T-helper 17 cell (primary cell): ENCODE results near the gene QSOX1. TPM values are rescaled to one million over a fixed set of nuclear protein-coding genes. Genes with fewer than 3 reads are reported as not detected.

Source experiments
- ATAC-seq: fragments of 150-1000 bp; cut with Tn5 transposase; 2 replicates; pipeline ENCODE4 v1.10.0; 2021; ENCODE audit warnings: mild to moderate bottlenecking, moderate library complexity
- DNase-seq, 3 donors: peaks; one replicate each; pipeline versions ENCODE4 v3.0.0 to v3.0.0-alpha.2; 2020 to 2021
- H3K9me3 ChIP-seq: one replicate; pipeline ENCODE4 v1.7.0; 2013; ENCODE audit warnings: low read length, mild to moderate bottlenecking; ENCODE audit not compliant: control insufficient read depth, poor library complexity, severe bottlenecking
- H3K27ac Mint-ChIP-seq: one replicate; pipeline ENCODE4 v1.8.0; 2022; ENCODE audit warnings: mild to moderate bottlenecking, moderate library complexity, mixed read lengths
- H3K27me3 Mint-ChIP-seq: one replicate; pipeline ENCODE4 v1.8.0; 2022; ENCODE audit warnings: mixed read lengths
- H3K36me3 Mint-ChIP-seq: one replicate; pipeline ENCODE4 v1.8.0; 2022; ENCODE audit warnings: low read depth, mixed read lengths
- H3K4me1 Mint-ChIP-seq: one replicate; pipeline ENCODE4 v1.8.0; 2022; ENCODE audit warnings: mild to moderate bottlenecking, mixed read lengths
- H3K4me3 Mint-ChIP-seq: one replicate; pipeline ENCODE4 v1.8.0; 2022; ENCODE audit warnings: mild to moderate bottlenecking, moderate library complexity, mixed read lengths
- total RNA-seq, 4 donors: library from RNA in 2 of 4; stranded (reverse) in 2 of 4; gene quantifications; one replicate each; pipeline ENCODE4 v1.2.3 and lab custom pipeline; 2022 to 2026

Gene QSOX1
- total RNA-seq, 2 donors from 2014 or later, result 22.0 to 25.0 TPM

GRCh38 chr1:180155182-180155682 lies 563 bp downstream of the QSOX1 start:
- DNase-seq, result no peak
- no peaks in the 10 kb centered on the region for H3K9me3 ChIP-seq

GRCh38 chr1:180156201-180156600 lies 1.5 kb downstream of the QSOX1 start:
- H3K4me3 Mint-ChIP-seq, result peak overlapping the region; percentile 45
- no peaks in the 10 kb centered on the region for H3K27me3 Mint-ChIP-seq
- peaks cover 5% of the 10 kb centered on the region for H3K36me3 Mint-ChIP-seq
- H3K9me3 ChIP-seq, result no peaks in the 10 kb centered on the region
- no peak for ATAC-seq
- DNase-seq, result no peak
- peaks cover 33% of the 10 kb centered on the region for H3K4me1 Mint-ChIP-seq
- H3K27ac Mint-ChIP-seq, result peak overlapping the region; percentile 96

More at GRCh38 chr1:180155182-180155682, 563 bp downstream of the QSOX1 start:
- Mint-ChIP-seq H3K27ac (peak overlapping the region; percentile 96), H3K36me3 (peaks cover 5% of the 10 kb centered on the region), H3K4me3 (peak overlapping the region; percentile 98), H3K27me3 (no peaks in the 10 kb centered on the region), H3K4me1 (peaks cover 33% of the 10 kb centered on the region)
- ATAC-seq, result no peak

GRCh38 chr1:180156631-180157091 lies 2.0 kb downstream of the QSOX1 start:
- DNase-seq, result no peak
- Mint-ChIP-seq H3K4me1 (peaks cover 33% of the 10 kb centered on the region), H3K27me3 (no peaks in the 10 kb centered on the region), H3K27ac (no peak overlapping the region), H3K36me3 (peaks cover 5% of the 10 kb centered on the region), H3K4me3 (peak overlapping the region; percentile 7)
- no peaks in the 10 kb centered on the region for H3K9me3 ChIP-seq
- ATAC-seq, result no peak

GRCh38 chr1:180157108-180157507 lies 2.4 kb downstream of the QSOX1 start:
- no peak overlapping the region for H3K27ac Mint-ChIP-seq
- no peaks in the 10 kb centered on the region for H3K9me3 ChIP-seq
- peaks cover 33% of the 10 kb centered on the region for H3K4me1 Mint-ChIP-seq
- no peak overlapping the region for H3K4me3 Mint-ChIP-seq
- ATAC-seq (no peak), DNase-seq (no peak)
- no peaks in the 10 kb centered on the region for H3K27me3 Mint-ChIP-seq
- H3K36me3 Mint-ChIP-seq, result peaks cover 5% of the 10 kb centered on the region

DNA sequence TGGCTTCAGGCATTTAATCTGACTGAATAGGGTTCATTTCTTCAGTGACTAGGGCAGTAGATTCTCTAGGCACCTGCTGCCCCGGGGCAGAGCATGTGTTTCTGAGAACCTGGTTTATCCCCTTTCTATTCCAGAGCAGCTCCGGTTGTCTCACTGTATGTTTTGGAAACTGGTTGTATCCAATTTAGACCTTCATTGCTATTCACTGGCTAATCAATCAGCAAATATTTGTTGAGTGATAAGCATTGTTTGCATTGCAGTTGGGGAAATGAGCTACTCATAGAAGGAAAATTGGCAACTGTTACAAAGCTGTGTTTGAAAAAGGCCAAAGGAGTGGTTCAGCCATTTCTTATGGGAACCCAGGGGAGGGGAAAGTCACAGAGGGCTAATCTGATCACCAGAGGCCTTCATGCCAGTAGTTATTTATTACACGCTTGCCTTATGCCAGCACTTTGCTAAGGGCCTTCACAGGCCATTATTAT lies 2.9 kb downstream of the QSOX1 start:
- Mint-ChIP-seq H3K27ac (no peak overlapping the region), H3K27me3 (no peaks in the 10 kb centered on the region), H3K4me1 (peaks cover 33% of the 10 kb centered on the region), H3K4me3 (no peak overlapping the region), H3K36me3 (peaks cover 5% of the 10 kb centered on the region)
- ATAC-seq (no peak), DNase-seq (no peak)
- H3K9me3 ChIP-seq, result no peaks in the 10 kb centered on the region

- Mint-ChIP-seq H3K4me1 (peaks cover 32% of the 10 kb centered on the region), H3K4me3 (peak overlapping the region; percentile 45), H3K27me3 (no peaks in the 10 kb centered on the region), H3K36me3 (peaks cover 5% of the 10 kb centered on the region), H3K27ac (no peak overlapping the region)
- no peak for DNase-seq
- ATAC-seq, result no peak
- H3K9me3 ChIP-seq, result no peaks in the 10 kb centered on the region
Observed at GRCh38 chr1:180158149-180159147, 3.8 kb downstream of the QSOX1 start.

GRCh38 chr1:180160357-180160756 lies 5.7 kb downstream of the QSOX1 start:
- DNase-seq (no peak), ATAC-seq (no peak)
- H3K27ac Mint-ChIP-seq, result no peak overlapping the region
- no peaks in the 10 kb centered on the region for H3K9me3 ChIP-seq
- H3K4me1 Mint-ChIP-seq, result peaks cover 33% of the 10 kb centered on the region
- H3K36me3 Mint-ChIP-seq, result peaks cover 7% of the 10 kb centered on the region
- no peak overlapping the region for H3K4me3 Mint-ChIP-seq
- H3K27me3 Mint-ChIP-seq, result no peaks in the 10 kb centered on the region

DNA sequence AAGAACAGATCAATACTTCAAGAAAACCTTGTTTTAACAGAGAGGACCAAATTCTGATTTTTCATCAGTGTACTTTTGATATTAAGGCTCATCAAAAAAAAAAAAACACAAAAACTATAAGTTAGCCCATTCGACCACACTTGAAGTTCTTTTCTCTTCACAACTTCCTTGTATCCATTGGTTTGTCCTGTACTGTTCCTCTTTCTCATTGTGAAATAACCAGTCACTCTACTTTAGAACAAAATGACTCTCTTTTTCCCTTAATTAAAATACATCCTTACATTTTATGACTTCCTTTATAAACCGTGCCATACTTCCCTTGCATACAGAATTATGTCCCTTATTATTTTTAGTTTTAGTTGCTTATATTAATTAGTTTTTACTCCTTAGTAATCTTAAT lies 8.4 kb downstream of the QSOX1 start:
- DNase-seq, result no peak
- no peaks in the 10 kb centered on the region for H3K9me3 ChIP-seq
- Mint-ChIP-seq H3K4me1 (peaks cover 21% of the 10 kb centered on the region), H3K27ac (no peak overlapping the region), H3K4me3 (no peak overlapping the region), H3K27me3 (no peaks in the 10 kb centered on the region), H3K36me3 (peaks cover 3% of the 10 kb centered on the region)
- no peak for ATAC-seq

DNA sequence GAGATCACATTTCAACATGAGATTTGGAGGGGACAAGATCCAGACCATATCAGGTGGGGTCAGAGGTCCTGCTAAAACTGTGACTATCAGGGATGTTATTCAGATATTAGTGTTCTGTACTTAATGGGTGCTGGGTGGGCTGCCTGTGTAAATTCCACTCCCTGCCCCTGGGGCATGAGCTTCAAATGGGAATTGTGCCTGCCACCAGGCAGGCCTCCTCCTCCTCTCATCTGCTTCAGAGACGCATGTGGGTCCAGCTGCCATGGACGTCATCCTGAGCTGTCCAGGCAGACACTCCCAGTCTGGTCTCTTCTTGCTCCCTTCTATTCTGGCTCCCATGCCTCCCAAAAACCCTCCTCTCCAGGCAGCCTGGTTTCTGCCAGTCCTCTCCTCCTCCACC lies 10.4 kb downstream of the QSOX1 start:
- no peaks in the 10 kb centered on the region for H3K9me3 ChIP-seq
- peaks cover 2% of the 10 kb centered on the region for H3K36me3 Mint-ChIP-seq
- peak overlapping the region; percentile 84 for H3K27ac Mint-ChIP-seq
- ATAC-seq, result no peak
- H3K27me3 Mint-ChIP-seq, result no peaks in the 10 kb centered on the region
- peaks cover 12% of the 10 kb centered on the region for H3K4me1 Mint-ChIP-seq
- no peak for DNase-seq
- H3K4me3 Mint-ChIP-seq, result no peak overlapping the region

- no peak for ATAC-seq
- Mint-ChIP-seq H3K27me3 (no peaks in the 10 kb centered on the region), H3K4me1 (peaks cover 14% of the 10 kb centered on the region), H3K4me3 (peak overlapping the region; percentile 33), H3K27ac (peak overlapping the region; percentile 84), H3K36me3 (peaks cover 2% of the 10 kb centered on the region)
- no peak for DNase-seq
- no peaks in the 10 kb centered on the region for H3K9me3 ChIP-seq
Observed at GRCh38 chr1:180165509-180166435, 11.1 kb downstream of the QSOX1 start.

DNA sequence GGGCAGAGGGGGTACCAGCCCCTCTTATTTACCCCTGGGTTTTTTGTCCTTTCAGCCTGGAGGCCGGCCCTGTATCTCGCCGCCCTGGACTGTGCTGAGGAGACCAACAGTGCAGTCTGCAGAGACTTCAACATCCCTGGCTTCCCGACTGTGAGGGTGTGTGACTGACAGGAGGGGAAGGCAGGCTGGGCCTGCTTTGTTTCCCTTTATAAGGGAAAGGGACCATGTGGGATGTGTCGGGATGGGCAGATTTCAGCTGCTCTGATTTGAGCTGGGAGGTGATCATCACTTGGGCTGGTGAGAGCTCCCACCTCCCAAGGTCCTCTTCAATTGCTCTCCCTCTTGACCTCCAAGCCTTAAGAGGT lies 11.7 kb downstream of the QSOX1 start:
- H3K4me3 Mint-ChIP-seq, result no peak overlapping the region
- H3K27ac Mint-ChIP-seq, result no peak overlapping the region
- no peaks in the 10 kb centered on the region for H3K9me3 ChIP-seq
- H3K4me1 Mint-ChIP-seq, result peaks cover 20% of the 10 kb centered on the region
- ATAC-seq (no peak), DNase-seq (no peak)
- H3K27me3 Mint-ChIP-seq, result no peaks in the 10 kb centered on the region
- peaks cover 2% of the 10 kb centered on the region for H3K36me3 Mint-ChIP-seq

DNA sequence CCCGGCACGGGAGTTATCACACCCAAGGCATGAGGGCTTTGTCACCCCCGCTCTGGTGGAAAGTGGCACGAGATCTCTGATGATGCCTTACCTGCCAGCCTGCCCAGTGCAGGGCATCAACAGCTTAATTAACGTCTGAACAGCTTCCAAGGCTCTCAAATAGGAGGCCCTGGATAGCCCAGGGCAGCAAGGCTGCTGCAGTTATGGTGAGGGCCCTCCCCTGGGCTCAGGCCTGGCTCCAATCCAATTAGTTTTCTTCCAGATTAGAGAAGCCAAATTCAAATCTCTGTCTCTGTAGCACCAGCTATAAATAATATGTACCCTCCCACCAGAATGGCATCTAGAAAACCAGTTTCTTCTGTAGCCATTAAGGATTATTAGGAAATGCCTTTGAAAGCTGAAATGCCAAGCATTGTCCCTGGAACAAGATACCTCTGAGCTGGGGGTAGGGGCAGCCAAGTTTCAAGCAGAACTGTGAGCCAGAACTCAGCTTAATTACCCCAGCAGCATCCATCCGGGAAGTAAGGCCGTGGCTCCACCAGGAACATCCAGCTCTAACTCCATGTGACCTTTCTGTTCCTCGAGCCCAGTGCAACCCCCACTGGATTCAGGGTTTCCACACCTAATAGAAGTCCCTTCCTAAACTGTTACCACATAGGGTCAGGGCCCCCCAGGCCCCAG lies 12.5 kb downstream of the QSOX1 start:
- Mint-ChIP-seq H3K4me3 (no peak overlapping the region), H3K27me3 (no peaks in the 10 kb centered on the region), H3K4me1 (peaks cover 22% of the 10 kb centered on the region), H3K36me3 (peaks cover 2% of the 10 kb centered on the region), H3K27ac (no peak overlapping the region)
- no peak for ATAC-seq
- no peaks in the 10 kb centered on the region for H3K9me3 ChIP-seq
- no peak for DNase-seq
